COLO829 (cell line): ENCODE measurements around the gene SPATA25.
"Not testable (repeated sequence)": the region's sequence is repeated elsewhere in the genome, so short reads cannot be mapped to it uniquely, and the experiment has no call there.

Experiments
- DNase-seq: peaks from one replicate; pipeline ENCODE4 v3.0.0; 2012; ENCODE audit warnings: low spot score

Gene SPATA25

DNA sequence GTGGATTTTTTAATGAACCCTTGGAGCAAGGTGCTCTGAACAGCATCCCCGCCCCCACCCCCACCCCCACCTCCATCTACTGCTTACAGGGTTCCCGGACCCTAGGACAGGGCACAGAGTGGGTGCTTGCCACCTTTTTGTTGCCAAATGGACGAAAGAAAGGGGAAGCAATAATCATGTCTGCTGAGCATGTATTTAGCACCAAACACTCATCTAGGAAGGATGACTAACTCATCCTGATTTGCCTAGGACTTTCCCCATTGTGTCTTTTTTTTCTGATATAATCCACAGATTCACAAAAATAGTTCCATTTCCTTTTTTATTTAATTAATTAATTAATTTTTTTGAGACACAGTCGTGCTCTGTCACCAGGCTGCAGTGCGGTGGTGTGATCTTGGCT, 25.7 kb upstream of the SPATA25 start:
- DNase-seq = no peak

DNA sequence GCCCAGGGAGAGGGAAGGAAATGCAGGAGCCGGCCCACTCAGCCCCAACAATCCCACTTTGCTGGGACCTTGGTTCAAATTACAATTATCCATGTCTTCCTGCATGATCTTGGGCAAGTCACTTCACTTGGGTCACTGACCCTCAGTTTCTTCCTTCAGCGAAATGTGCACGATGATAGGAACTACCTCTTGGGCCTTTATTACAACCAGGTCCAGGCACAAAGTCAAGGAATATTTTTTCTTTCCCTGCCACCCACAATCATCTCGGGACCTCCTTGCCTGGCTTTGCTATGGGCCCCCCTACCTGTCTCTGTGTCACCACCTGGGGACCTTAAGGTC, 24.9 kb upstream of the SPATA25 start:
- no peak for DNase-seq

DNA sequence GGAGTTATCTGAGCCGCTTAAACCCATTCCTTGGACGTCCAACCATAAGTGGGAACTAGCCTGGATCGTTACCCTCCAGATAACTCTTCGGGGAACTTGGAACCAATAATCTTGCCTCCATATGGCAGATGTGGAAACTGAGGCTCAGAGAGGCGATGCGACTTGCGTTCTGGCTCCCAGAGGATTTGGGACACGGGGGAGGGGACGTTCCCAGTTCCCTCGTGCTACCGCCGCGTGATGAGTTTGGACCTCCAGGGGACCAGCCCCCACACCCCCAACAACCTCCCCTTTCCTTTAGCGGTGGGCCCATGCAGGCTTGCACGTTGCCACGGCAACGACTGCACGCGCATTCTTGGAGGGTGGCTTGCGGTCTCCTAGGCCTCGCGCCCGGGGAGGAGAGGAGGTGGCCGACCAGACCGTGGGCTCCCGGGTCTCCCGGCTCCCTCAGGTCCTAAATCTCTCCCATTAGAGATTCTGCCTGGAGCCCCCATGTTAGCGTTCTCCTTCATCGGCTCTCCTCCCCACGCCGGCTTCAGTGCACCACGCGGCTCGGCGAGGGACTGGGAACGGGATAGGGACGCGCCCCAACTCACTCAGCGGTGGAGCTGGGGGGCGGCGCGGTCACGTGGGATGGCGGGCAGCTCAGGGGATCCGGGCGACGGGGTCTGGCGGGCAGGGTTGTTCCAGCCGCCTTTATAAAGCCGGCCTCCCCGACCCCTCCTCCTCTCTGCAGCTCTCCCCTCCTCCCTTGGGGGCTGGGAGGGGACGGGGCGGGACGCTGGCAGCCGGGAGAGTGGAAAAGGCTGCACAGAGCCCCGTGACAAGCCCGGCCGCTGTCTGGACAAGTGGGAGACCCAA, 24.3 kb upstream of the SPATA25 start, which contains the start of gene PLTP:
Gene PLTP (minus strand): TSS at position 670 of the 858 bp plus-strand sequence. CDS start 703 bp downstream, outside the sequence.
- peak; percentile 28 for DNase-seq

DNA sequence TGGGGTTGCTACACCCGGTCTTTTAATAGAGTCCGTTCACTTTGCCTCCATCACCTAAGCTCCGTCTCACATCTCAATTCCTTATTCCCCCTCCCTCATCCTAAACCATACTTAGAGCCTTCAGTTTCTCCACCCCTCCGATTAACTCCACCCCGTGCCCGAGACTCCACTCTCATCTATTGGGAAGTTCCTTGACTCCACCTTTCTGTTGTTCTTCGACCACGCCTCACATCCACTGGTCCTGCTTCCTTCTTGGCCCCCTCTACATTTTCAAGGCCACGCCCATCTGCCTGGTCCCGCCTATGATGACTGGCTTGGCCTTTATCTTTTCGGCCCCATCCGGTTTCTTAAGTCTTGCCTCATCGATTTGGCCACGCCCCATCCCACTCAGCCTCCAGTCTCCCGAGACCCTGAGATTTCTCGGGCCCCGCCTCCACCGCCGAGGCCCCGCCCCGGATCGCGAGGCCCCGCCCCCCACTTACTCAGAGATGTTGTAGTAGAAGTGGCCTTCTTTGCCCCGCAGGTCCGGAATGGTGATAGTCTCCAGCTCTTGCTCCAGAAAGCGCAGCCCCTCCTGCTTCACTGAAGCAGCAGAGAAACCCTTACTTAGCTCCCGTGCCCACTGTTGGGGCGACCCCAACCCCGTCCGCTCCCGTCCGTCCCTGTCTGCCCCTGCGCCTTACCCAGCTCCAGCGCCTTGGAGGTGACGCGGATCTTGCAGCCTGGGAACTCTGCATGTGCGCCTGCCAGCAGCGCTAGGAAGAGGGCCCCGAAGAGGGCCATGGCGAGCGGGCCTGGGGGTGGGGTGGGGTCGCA, 23.5 kb upstream of the SPATA25 start:
- DNase-seq = peak; percentile 100

DNA sequence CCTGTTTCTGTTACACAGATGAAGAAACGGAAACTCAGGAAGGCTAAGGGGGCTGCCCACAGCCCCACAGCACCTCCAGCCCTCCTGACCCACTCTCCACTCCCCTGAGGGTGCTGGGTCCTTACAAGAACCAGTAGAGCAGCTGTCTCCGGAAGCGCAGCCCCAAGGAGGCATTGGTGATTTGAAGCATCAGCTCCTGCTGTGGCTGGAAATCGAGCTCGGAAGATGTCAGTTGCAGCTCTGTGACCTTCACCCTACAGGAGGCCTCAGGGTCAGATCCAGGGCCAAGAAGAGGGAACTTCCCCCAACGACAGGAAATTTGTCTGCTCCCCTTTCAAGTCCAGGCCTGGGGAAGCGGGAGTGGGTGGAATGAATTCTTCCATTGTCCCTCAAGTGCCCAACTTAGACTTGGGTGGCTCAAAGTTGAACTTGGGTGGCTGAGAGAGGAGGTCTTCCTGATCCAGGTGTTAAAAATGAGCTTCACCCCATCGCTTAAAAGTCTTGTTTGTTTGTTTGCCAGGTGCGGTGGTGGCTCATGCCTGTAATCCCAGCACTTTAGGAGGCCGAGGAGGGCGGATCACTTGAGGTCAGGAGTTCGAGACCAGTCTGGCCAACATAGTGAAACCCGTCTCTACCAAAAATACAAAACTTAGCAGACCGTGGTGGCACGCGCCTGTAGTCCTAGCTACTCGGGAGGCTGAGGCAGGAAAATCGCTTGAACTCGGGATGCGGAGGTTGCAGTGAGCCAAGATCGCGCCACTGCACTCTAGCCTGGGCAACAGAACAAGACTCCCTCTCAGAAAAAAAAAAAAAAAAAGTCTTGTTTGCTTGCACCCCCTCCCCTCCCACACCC, 22.6 kb upstream of the SPATA25 start:
- DNase-seq = no peak

DNA sequence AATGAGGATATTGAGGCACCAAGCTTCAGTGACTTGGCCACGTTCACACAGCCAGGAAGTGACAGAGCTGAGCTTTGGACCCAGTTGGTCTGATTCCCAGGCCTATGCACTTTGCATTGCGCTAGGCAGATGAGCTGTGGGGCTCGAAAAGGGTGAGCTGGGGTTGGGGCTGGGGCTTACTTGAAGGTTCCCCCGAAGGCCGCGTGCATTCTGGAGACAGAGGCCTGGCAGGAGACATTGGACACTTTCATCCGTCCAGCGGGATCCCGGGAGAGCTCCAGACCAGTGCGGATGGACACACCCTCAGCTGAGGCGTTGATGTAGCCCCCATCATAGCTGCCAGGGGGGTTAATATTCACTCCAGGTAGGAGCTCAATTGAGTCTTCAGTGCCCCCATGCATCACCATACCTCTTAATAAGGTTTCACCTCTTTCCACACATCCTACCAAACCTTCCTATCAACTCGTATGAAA, 21.9 kb upstream of the SPATA25 start:
- no peak for DNase-seq

DNA sequence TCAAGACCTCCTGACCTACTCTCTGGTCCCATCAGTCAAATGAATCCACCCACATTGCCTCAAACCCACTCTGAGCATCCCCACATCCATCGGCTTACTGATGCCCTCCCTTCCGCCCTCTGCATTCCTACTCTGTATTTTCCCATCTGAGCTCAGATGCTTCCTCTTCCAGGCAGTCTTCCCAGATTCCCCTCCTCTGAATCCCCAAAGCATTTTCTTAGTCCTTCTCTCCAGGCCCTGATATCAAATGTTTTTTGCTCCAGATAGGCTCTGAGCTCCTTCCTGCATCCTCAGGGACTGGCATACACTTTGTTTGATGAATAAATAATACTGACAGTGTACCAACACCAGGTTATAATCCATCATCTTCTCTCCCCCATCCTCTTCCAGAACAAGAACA, 20.7 kb upstream of the SPATA25 start:
- no peak for DNase-seq

DNA sequence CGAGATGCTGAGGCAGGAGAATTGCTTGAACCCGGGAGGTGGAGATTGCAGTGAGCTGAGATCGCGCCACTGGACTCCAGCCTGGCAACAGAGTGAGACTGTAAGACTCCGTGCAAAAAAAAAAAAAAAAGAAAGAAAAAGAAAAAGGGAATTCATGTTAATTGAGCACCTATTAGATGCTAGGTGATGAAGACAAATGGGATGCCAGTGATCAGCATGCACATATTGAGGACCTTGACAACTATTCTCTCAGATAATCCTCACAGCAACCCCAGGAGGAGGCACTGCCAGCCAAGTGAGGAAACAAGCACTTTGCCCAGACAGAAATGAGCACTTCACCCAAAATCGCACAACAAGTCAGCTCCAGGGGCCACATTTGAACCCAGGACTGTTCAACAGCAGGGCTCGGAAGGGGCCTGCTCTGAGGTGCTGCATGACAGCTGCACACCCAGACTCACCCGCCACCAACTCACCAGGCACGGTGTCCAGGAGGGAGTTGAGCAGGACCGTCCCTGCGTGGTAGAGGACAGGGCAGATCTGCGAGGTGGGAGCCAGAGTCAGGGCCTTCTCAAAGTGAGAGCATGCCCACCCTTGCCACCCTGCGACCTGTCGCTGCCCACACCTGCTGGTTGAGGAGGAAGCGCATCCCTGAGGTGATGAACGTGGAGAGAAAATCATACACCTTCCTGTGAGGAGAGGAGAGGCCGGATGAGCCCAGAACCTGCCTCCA, 20.0 kb upstream of the SPATA25 start:
- DNase-seq = no peak

DNA sequence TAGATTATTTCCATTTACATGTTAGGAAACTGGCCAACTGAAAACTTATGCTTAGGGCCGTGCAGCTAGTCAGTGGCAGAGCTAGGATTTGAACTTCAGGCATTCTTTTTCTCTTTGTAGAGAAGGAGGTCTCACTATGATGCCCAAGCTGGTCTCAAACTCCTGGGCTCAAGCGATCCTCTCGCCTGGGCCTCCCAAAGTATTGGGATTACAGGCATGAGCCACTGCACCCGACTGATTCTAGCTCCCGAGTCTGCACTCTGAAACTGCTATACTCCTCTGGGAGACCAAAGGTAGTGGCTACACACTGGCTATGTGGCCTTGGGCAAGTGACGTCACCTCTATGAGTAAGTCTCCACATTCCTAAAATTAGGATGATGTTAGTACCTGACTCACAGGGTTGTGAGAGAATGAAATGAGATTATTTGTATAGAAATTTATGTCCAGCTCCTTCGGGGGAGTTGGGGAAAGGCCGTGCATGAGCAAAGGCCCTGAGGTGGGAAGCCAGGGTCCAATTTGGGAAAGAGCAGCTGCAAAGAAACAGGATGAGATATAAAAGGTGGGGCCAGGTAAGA, 18.2 kb upstream of the SPATA25 start:
- DNase-seq = no peak

DNA sequence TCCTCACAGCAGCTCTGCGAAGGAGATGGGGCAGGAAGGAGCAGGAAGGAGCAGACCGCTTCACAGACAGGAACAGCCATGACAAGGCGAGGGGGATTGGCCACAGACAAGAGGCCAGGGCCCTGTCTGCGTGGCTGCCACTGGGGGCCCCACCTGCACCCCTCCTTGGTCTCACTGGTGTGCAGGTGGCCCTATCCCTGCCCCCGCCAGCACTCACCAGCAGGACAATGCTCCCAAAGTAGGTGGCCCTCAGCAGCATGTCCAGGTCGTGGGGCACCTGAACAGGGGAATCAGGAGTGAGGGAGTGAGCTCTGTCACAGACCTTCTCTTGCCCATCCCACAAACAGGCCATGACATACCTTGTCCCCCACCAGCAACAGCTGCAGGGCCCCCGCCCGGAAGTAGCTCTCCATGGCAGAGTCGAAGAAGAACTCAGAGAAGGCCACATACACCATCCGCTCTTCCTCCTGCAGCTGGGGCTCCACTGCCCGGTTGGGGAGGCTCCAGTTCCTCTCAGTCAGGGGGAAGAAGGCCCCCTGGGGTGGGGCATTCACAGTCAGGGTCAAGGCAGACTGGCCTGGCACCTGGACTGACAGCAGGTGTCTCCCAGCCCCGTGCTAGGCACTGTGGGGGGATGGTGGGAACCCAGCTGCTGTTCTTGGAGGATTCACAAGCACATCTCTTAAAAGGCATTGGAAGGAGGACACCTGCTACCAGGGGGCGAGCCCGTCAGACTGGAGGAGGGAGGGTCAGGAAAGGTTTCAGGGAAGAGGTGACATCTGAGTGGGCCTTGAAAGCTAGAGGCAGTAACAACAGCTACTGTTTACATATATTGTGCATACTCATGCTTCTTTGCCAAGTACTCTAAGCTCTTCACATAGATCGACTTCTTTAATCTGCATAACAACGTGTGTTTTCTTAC, 17.4 kb upstream of the SPATA25 start:
- no peak for DNase-seq

DNA sequence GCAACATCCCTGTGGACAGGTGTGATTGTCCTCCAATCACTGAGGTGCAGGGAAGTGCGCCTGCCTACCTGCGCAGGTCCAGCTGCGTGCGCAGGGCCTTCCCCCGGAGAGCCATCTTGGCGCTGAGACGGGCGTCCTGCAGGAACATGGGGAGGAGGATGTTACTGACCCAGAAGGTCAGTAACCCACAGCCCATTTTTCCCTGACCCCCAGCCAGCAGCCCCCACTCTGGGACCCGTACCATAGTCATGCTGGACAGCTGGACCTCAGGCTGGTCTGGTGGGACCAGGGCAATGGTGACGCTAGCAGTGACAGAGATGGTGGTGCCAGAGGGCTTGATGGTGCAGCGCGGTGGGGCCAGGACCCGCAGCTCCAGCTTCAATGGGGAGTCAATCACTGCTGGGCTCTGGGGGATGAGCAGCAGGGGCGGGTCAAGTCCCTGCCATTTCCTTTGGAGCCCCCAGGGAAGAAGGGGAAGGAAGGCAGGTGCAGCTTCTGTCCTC, 14.8 kb upstream of the SPATA25 start:
- DNase-seq = no peak

DNA sequence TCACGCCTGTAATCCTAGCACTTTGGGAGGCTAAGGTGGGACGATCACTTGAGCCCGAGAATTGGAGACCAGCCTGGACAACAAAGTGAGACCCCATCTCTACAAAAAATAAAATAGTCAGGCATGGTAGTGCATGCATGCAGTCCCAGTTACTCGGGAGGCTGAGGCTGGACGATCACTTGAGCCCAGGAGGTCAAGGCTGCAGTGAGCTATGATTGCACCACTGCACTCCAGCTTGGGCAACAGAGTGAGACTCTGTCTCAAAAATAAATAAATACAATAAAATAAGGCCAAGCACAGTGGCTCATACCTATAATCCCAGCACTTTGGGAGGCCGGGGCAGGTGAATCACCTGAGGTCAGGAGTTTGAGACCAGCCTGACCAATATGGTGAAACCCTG, 13.9 kb upstream of the SPATA25 start:
- not testable (repeated sequence) for DNase-seq

DNA sequence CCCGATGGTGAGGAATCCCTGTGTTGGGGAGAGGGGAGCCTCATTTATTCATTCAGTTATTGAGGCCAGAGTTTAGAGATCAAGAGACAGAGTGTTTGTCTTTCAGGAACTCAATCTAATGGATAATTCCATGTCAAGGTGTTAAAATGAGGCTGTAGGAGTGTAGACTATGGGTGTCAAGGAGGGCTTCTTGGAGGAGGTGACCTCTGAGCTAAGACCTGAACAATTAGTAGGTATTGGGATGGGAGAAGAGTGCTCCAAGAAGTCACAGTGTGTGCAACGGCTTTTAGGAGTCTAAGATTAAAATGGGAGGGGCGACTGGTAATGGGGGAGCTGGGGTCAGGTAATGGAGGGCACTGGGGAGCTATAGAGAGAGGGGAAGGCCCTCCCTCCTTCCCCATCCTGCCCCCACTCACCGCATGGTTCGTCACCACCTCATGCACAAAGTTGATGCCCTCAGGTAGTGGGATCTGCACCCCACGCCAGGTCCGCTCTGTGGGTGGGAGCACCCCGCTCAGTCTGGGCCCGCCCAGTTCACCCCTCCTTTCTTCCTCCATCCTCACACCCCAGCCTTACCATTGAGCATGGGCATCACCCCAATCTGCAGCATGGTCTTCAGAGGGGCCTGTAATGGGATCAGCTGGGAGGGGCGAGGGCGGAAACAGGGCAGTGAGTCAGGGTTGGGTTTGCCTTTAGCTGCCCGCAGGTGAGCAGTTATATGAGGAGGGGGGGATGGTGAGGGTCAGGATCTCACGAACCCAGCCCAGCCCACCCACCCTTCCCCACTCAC, 11.8 kb upstream of the SPATA25 start:
- DNase-seq = no peak

DNA sequence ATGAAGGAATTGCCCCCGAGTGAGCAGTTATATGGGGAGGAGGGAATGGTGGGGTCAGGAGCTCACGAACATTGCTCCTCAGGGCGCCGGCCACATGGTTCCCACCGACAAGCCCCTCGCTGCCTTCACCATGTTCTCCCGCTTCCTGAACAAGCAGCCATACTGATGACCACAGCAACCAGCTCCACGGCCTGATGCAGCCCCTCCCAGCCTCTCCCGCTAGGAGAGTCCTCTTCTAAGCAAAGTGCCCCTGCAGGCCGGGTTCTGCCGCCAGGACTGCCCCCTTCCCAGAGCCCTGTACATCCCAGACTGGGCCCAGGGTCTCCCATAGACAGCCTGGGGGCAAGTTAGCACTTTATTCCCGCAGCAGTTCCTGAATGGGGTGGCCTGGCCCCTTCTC, 10.9 kb upstream of the SPATA25 start:
- DNase-seq = no peak

DNA sequence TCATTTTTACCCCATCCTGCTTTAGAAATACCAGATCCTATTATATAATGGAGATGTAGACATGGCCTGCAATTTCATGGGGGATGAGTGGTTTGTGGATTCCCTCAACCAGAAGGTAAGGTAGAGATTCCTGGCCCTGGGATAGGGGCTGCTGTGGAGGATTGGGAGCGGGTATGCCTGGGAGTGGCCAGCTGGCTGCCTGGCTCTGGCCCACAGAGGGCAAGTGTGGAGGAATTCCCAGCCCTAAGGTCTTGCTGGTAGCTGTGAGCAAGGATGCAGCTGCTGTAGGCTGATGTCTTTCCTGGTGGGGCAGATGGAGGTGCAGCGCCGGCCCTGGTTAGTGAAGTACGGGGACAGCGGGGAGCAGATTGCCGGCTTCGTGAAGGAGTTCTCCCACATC, 10.3 kb upstream of the SPATA25 start:
- DNase-seq = no peak

DNA sequence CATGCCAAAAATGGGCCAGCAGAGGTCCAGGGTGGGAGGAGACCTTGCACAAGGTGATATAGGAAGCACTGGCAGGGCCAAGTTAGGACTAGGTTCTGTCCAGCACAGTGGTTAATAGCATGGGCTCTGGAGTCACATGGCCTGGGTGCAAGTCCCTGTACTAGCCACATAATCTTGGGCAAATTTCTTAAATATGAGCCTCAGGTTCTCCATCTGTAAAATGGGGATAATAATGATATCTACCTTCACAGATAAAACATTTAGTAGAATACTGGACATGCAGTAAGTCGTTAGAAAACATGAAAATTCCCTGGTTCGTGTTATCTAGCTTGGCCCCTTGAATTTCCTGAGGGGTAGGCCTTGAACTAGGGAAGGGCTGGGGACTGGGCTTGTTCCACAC, 9.9 kb upstream of the SPATA25 start:
- no peak for DNase-seq

DNA sequence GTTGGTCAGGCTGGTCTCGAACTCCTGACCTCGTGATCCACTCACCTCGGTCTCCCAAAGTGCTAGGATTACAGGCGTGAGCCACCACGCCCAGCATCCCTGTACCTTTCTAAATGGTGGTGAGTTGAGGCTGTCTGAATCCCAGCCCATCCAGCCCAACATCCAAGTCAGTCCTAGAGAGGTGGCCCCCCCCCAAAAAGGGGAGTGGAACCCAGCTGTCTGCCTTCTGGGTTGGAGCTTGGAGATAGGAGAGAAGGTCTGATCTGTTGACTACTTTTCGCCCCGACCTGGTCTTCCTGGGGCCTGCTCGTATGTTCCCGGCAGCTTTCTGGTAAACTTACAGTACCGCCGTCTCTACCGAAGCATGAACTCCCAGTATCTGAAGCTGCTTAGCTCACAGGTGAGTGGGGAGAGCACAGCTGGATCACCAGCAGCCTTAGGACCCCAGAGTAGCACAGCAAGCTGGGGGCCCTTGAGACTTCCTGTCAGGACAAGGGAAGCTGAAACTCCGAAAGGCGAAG, 9.3 kb upstream of the SPATA25 start:
- no peak for DNase-seq

DNA sequence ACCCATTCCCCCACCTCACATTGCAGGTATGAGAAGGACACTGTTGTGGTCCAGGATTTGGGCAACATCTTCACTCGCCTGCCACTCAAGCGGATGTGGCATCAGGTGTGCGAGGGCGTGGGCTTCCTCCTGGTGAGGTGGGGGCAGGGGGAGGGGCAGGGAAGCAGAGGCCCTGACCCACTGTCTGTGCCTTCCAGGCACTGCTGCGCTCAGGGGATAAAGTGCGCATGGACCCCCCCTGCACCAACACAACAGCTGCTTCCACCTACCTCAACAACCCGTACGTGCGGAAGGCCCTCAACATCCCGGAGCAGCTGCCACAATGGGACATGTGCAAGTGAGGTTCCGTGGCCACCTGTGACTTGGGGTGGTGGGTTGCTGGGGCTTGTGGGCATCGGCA, 7.4 kb upstream of the SPATA25 start:
- no peak for DNase-seq

DNA sequence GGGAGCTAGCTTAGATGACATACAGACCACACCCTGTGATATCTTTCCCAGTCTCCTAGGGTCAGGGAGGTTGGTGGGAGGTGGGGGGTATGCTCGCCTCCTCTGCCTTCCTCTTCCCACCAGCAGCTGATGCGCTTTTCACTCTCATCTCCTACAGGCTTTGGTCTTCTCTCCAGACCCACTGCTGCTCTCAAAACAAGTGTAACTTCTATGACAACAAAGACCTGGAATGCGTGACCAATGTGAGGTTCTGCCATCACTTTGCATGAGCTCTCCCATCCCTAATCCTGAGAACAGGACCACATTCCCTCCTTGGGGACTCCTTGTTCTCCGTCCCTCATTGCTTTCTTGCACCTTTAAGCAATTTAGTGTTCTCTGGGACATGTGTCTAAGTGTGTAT, 6.4 kb upstream of the SPATA25 start:
- no peak for DNase-seq
